OCI-M1 (cell line): Measurements from ENCODE around the gene MRC2.

Experiments
- DNase-seq: peaks from one replicate; lab custom pipeline; 2025; lab: John Stamatoyannopoulos, UW

Gene MRC2

GRCh38 chr17:62641153-62641552 lies 13.7 kb downstream of the MRC2 start:
- DNase-seq: no peak

GRCh38 chr17:62641951-62642350 lies 14.5 kb downstream of the MRC2 start:
- DNase-seq: no peak

- DNase-seq: no peak
Measured at GRCh38 chr17:62643496-62643895, 16.0 kb downstream of the MRC2 start.

- no peak for DNase-seq
Measured at GRCh38 chr17:62644487-62645173, 17.2 kb downstream of the MRC2 start.

- no peak for DNase-seq
Measured at GRCh38 chr17:62648251-62648955, 20.9 kb downstream of the MRC2 start.

GRCh38 chr17:62648956-62649294 lies 21.5 kb downstream of the MRC2 start:
- DNase-seq: no peak

- no peak for DNase-seq
Measured at GRCh38 chr17:62649570-62649969, 22.1 kb downstream of the MRC2 start.

- DNase-seq: no peak
Measured at GRCh38 chr17:62650587-62650986, 23.1 kb downstream of the MRC2 start.

GRCh38 chr17:62652251-62653001 lies 25.0 kb downstream of the MRC2 start:
- DNase-seq: peak; percentile 57

- DNase-seq: peak; percentile 84
Measured at GRCh38 chr17:62653002-62653825, 25.7 kb downstream of the MRC2 start.

GRCh38 chr17:62653826-62654761 lies 26.6 kb downstream of the MRC2 start:
- DNase-seq: no peak

- no peak for DNase-seq
Measured at GRCh38 chr17:62655656-62656055, 28.2 kb downstream of the MRC2 start.

GRCh38 chr17:62656446-62656845 lies 29.0 kb downstream of the MRC2 start:
- DNase-seq: no peak

GRCh38 chr17:62657145-62657665 lies 29.7 kb downstream of the MRC2 start:
- DNase-seq: no peak

GRCh38 chr17:62657690-62658089 lies 30.2 kb downstream of the MRC2 start:
- no peak for DNase-seq

- no peak for DNase-seq
Measured at GRCh38 chr17:62658136-62658920, 30.9 kb downstream of the MRC2 start.

- DNase-seq: no peak
Measured at GRCh38 chr17:62660629-62661118, 33.2 kb downstream of the MRC2 start.

GRCh38 chr17:62661337-62661736 lies 33.9 kb downstream of the MRC2 start:
- DNase-seq: no peak

GRCh38 chr17:62662855-62663254 lies 35.4 kb downstream of the MRC2 start:
- DNase-seq: no peak

- DNase-seq: no peak
Measured at GRCh38 chr17:62663304-62663703, 35.8 kb downstream of the MRC2 start.
